Measurements from ENCODE around the gene MRFAP1L1. TPM values are rescaled to one million over a fixed set of nuclear protein-coding genes. Genes with fewer than 3 reads are reported as not detected.

Gene MRFAP1L1
- 29.8 and 30.0 TPM in 2 replicates for total RNA-seq (2013; cell fraction: nucleolus; rRNA removed)
- total RNA-seq (2014; rRNA removed) (41.3 and 52.4 TPM in 2 replicates), total RNA-seq (2014; rRNA removed; fragmentation: Illumina TruSeq; extraction: Trizol) (61.3 and 65.8 TPM in 2 replicates), total RNA-seq (2021) (44.0 and 44.2 TPM in 2 replicates), polyA plus RNA-seq (2011; rRNA removed) (85.1 and 117 TPM in 2 replicates), polyA plus RNA-seq (2014; fragmentation: Illumina TruSeq; extraction: Trizol) (61.1 and 67.8 TPM in 2 replicates), polyA plus RNA-seq (2014; fragmentation: Nextera tagmentation; extraction: Ambion mirVana) (10 to 100 TPM; 30.6 to 34.5 TPM), polyA plus RNA-seq (2014; rRNA removed) (51.3 and 58.7 TPM in 2 replicates), polyA plus RNA-seq (2016; fragmentation: Nextera tagmentation; extraction: Ambion mirVana) (10 to 100 TPM; 52.2 to 53.6 TPM), polyA minus RNA-seq (2011; rRNA and poly(A)+ RNA removed) (20.3 and 23.2 TPM in 2 replicates), Bru-seq, nascent RNA (percentile 97 among the genes with signal in this experiment), BruChase-seq, experiment 1, labeled RNA remaining after a 6-hour chase (percentile 97 among the genes with signal in this experiment), BruChase-seq, experiment 2, labeled RNA remaining after a 2-hour chase (percentile 100 among the genes with signal in this experiment)
- polyA plus RNA-seq (2011; ENCODE audit: low read depth) = 27.4 TPM
- 29.5 and 33.3 TPM in 2 replicates for polyA plus RNA-seq (2011; cell fraction: cytosol; rRNA removed)
- 43.6 and 56.6 TPM in 2 replicates for polyA plus RNA-seq (2011; cell fraction: nucleus; rRNA removed)
- polyA plus RNA-seq (2012) = 36.0 and 41.9 TPM in 2 replicates
- polyA minus RNA-seq (2011; cell fraction: cytosol; rRNA and poly(A)+ RNA removed) = 9.1 and 12.2 TPM in 2 replicates
- 15.6 and 21.7 TPM in 2 replicates for polyA minus RNA-seq (2011; cell fraction: nucleus; rRNA and poly(A)+ RNA removed)
- long read RNA-seq, experiment 1, transcript MRFAP1L1-202 (1 exons, 2,127 nt) = minor isoform, 7 of 65 reads
- long read RNA-seq, experiment 1, transcript MRFAP1L1-201 (2 exons, 1,593 nt) = major isoform, 53 of 65 reads
- long read RNA-seq, experiment 1, partial matches to known transcripts = 0 of 65 reads
- long read RNA-seq, experiment 1, other reads (novel, unspliced or antisense) = 5 of 65 reads
- long read RNA-seq, experiment 2, transcript MRFAP1L1-202 (1 exons, 2,127 nt) = minor isoform, 18 of 93 reads
- long read RNA-seq, experiment 2, transcript MRFAP1L1-201 (2 exons, 1,593 nt) = major isoform, 70 of 93 reads
- long read RNA-seq, experiment 2, partial matches to known transcripts = 0 of 93 reads
- long read RNA-seq, experiment 2, other reads (novel, unspliced or antisense) = 5 of 93 reads

GRCh38 chr4:6709230-6710114, at the start of gene MRFAP1L1:
MRFAP1L1 (minus strand) TSS chr4:6709865; CDS start chr4:6709629, 236 bp downstream.
- FAIRE-seq = peak; percentile 44
- ChIA-PET SMC1A (ENCODE audit: uncharacterized antibody, unreplicated experiment) (interaction anchor here (0.7 to 2.1 kb wide), 7 partner anchors 10 to 324 kb away, joined by 3 to 13 read pairs (median 4); a partner anchor contains a TSS), CTCF (interaction anchor here (1.0 to 5.1 kb wide), 6 partner anchors 8 to 360 kb away, joined by 3 to 25 read pairs (median 7); no protein-coding TSS in a partner anchor), RAD21 (ENCODE audit: unreplicated experiment) (interaction anchor here (0.9 to 4.7 kb wide), 5 partner anchors 35 to 164 kb away, joined by 3 to 22 read pairs (median 6); partner anchors contain the start of gene MRFAP1), POLR2A (interaction anchor here (0.6 to 1.2 kb wide), 7 partner anchors 39 to 358 kb away, joined by 3 to 5 read pairs (median 3); partner anchors contain the start of gene MRFAP1)
- no peaks in the 10 kb centered on the region; the same call in 2 of the 3 replicates for H3K9me3 ChIP-seq (replicated peaks; ENCODE audit: control insufficient read depth, insufficient read depth, low read length)
- H3K4me2 ChIP-seq (ENCODE audit: control insufficient read depth, insufficient read depth) = peak within 1 kb of the TSS; percentile 100
- intact Hi-C loops (cut with micrococcal nuclease; ENCODE audit: unreplicated experiment) (loop anchor here (1.0 to 2.0 kb wide), 2 partner anchors 35 to 69 kb away; partner anchors contain the start of gene MRFAP1), in situ Hi-C loops (cut with MboI) (no loop called here)
- ATAC-seq = peak; percentile 85
- peaks cover 14% of the 10 kb centered on the region for H3K4me1 ChIP-seq (ENCODE audit: control insufficient read depth, insufficient read depth, low read length)
- H3K27me3 ChIP-seq (replicated peaks in 1 of 2; ENCODE audit: control insufficient read depth in 2 of 2, insufficient read depth in 2 of 2, low read length in 1 of 2) = no peaks in the 10 kb centered on the region
- WGBS (ENCODE audit: insufficient coverage, insufficient replicate concordance, low lambda C conversion rate, missing lambda C conversion rate) = under 1% methylated on average over 72 of the region's 72 CpGs
- peaks cover 0 to 6% of the 10 kb centered on the region in 2 experiments; a peak in 1 of 4 replicates for H3K36me3 ChIP-seq (ENCODE audit: control insufficient read depth in 2 of 2, insufficient read depth in 2 of 2, low read length in 1 of 2)
- peaks cover 3% of the 10 kb centered on the region; the same call in 1 of the 2 replicates for H4K20me1 ChIP-seq (ENCODE audit: control insufficient read depth, insufficient read depth)
- H3K4me3 ChIP-seq = peak within 1 kb of the TSS; percentile 89
- peak within 1 kb of the TSS; percentile 81 for H3K27ac ChIP-seq (ENCODE audit: control insufficient read depth, insufficient read depth)
- H2AFZ ChIP-seq (ENCODE audit: control insufficient read depth, low read depth, low read length) = peak within 1 kb of the TSS; percentile 96
- peak; percentile 85 for DNase-seq (ENCODE audit: low read depth, low spot score)
- TSS peak; percentile 91 for BruUV-seq (replicated peaks)
- peak within 1 kb of the TSS; percentile 82 for H3K9ac ChIP-seq (ENCODE audit: control insufficient read depth, insufficient read depth, low read length)
- H3K79me2 ChIP-seq (ENCODE audit: control insufficient read depth, insufficient read depth, low read length) = peaks cover 49% of the 10 kb centered on the region
- no peak for TF ChIP-seq FOS (IDR thresholded peaks at IDR 0.05; ENCODE audit: borderline replicate concordance, extremely low read depth, insufficient read length)
- TF ChIP-seq HSF1 (IDR thresholded peaks at IDR 0.05; ENCODE audit: low read depth, low read length) = peak; percentile 82; the same call in 1 of the 2 replicates
- peak; percentile 81; the same call in 1 of the 2 replicates for TF ChIP-seq SMAD5 (IDR thresholded peaks at IDR 0.05; ENCODE audit: low read depth)
- peak; percentile 97 for TF ChIP-seq YY1 (IDR thresholded peaks at IDR 0.05; ENCODE audit: low read depth, low read length)
- TF ChIP-seq MTA2 (IDR thresholded peaks at IDR 0.05; ENCODE audit: low read depth) = 0 out of 2 replicates have a peak, but pooled peaks have one; percentile 25
- no peak for TF ChIP-seq IRF4 (IDR thresholded peaks at IDR 0.05; ENCODE audit: low read depth, low read length)
- no peak for TF ChIP-seq WRNIP1 (IDR thresholded peaks at IDR 0.05; ENCODE audit: borderline replicate concordance, low read depth, low read length)
- TF ChIP-seq NFYB (IDR thresholded peaks at IDR 0.05; ENCODE audit: insufficient read depth, low read depth, low read length) = no peak
- peak in 1 of 2 experiments; percentile 67; a peak in 2 of 4 replicates for TF ChIP-seq ETV6 (conservative IDR thresholded peaks at IDR 0.05 in 1 of 2, IDR thresholded peaks at IDR 0.05 in 1 of 2; ENCODE audit: borderline replicate concordance in 1 of 2, low read depth in 1 of 2)
- no peak for TF ChIP-seq FOXK2 (IDR thresholded peaks at IDR 0.05)
- TF ChIP-seq NBN (IDR thresholded peaks at IDR 0.05) = peak; percentile 74; the same call in 1 of the 2 replicates
- peak; percentile 95 for TF ChIP-seq PKNOX1 (IDR thresholded peaks at IDR 0.05)

All from GM12878 (cell line).